Fibroblast of pulmonary artery (primary cell): Measurements from ENCODE around the gene PTPRN2.

Experiments used
- DNase-seq: peaks from one replicate; pipeline ENCODE4 v3.0.0-alpha.2; 2010; ENCODE audit warnings: low read depth
- H3K4me3 ChIP-seq: replicated peaks from 2 replicates; pipeline ENCODE4 v1.5.1; 2011; ENCODE audit warnings: low read depth, mild to moderate bottlenecking, control low read depth, low read length, moderate library complexity
- CTCF ChIP-seq: IDR thresholded peaks from 2 replicates; pipeline ENCODE4 v1.5.1; 2011; ENCODE audit warnings: mild to moderate bottlenecking, control low read depth, low read length, inconsistent platforms; ENCODE audit errors: missing control alignments

Gene PTPRN2

GRCh38 chr7:158447506-158448171 is 140.0 kb downstream of the PTPRN2 start:
- TF ChIP-seq CTCF: no peak
- DNase-seq: no peak
- no peak overlapping the region for H3K4me3 ChIP-seq

GRCh38 chr7:158447151-158447505 is 140.5 kb downstream of the PTPRN2 start:
- DNase-seq: no peak
- TF ChIP-seq CTCF: no peak
- no peak overlapping the region for H3K4me3 ChIP-seq

GRCh38 chr7:158446706-158447105 is 140.9 kb downstream of the PTPRN2 start:
- no peak for DNase-seq
- no peak for TF ChIP-seq CTCF
- no peak overlapping the region for H3K4me3 ChIP-seq

GRCh38 chr7:158446281-158446680 is 141.3 kb downstream of the PTPRN2 start:
- DNase-seq: no peak
- no peak for TF ChIP-seq CTCF
- H3K4me3 ChIP-seq: no peak overlapping the region

GRCh38 chr7:158445421-158446175 is 142.0 kb downstream of the PTPRN2 start:
- DNase-seq: no peak
- H3K4me3 ChIP-seq: no peak overlapping the region
- TF ChIP-seq CTCF: no peak

- no peak for DNase-seq
- no peak for TF ChIP-seq CTCF
- H3K4me3 ChIP-seq: no peak overlapping the region
Measured at GRCh38 chr7:158444501-158445420, 142.9 kb downstream of the PTPRN2 start.
